Loucy (cell line): ENCODE results near the gene TSPAN4.

ENCODE experiments used
- H2AFZ ChIP-seq: fragments of 200-600 bp; sonication (generic); 2 replicates; pipeline ENCODE4 v1.6.0; 2016; ENCODE audit warnings: antibody characterized with exemption, mild to moderate bottlenecking, low read length, moderate library complexity
- H3F3A ChIP-seq: fragments of 200-600 bp; 2 replicates; pipeline ENCODE4 v1.6.0; 2016; ENCODE audit warnings: antibody characterized with exemption, low read depth, mild to moderate bottlenecking
- H3K27me3 ChIP-seq: fragments of 200-600 bp; sonication (generic); 2 replicates; pipeline ENCODE4 v1.6.1; 2014; ENCODE audit warnings: low read length, mild to moderate bottlenecking; ENCODE audit not compliant: insufficient read depth, poor library complexity, severe bottlenecking
- H3K36me3 ChIP-seq: fragments of 200-600 bp; sonication (generic); 2 replicates; pipeline ENCODE4 v1.6.1; 2016; ENCODE audit warnings: low read length; ENCODE audit not compliant: insufficient read depth
- H3K4me1 ChIP-seq: fragments of 200-600 bp; sonication (generic); 2 replicates; pipeline ENCODE4 v1.5.1; 2014; ENCODE audit warnings: low read length, mild to moderate bottlenecking; ENCODE audit not compliant: insufficient read depth, poor library complexity, severe bottlenecking
- H3K4me2 ChIP-seq: fragments of 200-600 bp; sonication (generic); 2 replicates; pipeline ENCODE4 v1.6.0; 2014; ENCODE audit warnings: antibody characterized with exemption, low read length, low read depth, mild to moderate bottlenecking; ENCODE audit not compliant: poor library complexity, severe bottlenecking
- H3K4me3 ChIP-seq: fragments of 200-600 bp; sonication (generic); 2 replicates; pipeline ENCODE4 v1.5.1; 2014; ENCODE audit warnings: low read length, mild to moderate bottlenecking, mixed read lengths; ENCODE audit not compliant: poor library complexity, severe bottlenecking
- H3K79me2 ChIP-seq: fragments of 200-600 bp; sonication (generic); 2 replicates; pipeline ENCODE4 v1.6.1; 2014; ENCODE audit warnings: low read length; ENCODE audit not compliant: insufficient read depth
- H3K9ac ChIP-seq: fragments of 200-600 bp; sonication (generic); 2 replicates; pipeline ENCODE4 v1.6.0; 2014; ENCODE audit warnings: mild to moderate bottlenecking, low read depth, low read length, moderate library complexity; ENCODE audit not compliant: poor library complexity, severe bottlenecking
- H3K9me2 ChIP-seq: fragments of 200-600 bp; sonication (generic); replicated peaks from 2 replicates; pipeline ENCODE4 v1.6.1; 2016; ENCODE audit warnings: low read depth, low read length, mixed read lengths
- H3K9me3 ChIP-seq: fragments of 200-600 bp; sonication (generic); 2 replicates; pipeline ENCODE4 v1.6.1; 2014; ENCODE audit warnings: mild to moderate bottlenecking, antibody characterized with exemption, low read length, low read depth; ENCODE audit not compliant: insufficient read depth
- H4K20me1 ChIP-seq: fragments of 200-600 bp; sonication (generic); 2 replicates; pipeline ENCODE4 v1.6.0; 2014; ENCODE audit warnings: antibody characterized with exemption, low read length, mild to moderate bottlenecking; ENCODE audit not compliant: insufficient read depth, poor library complexity, severe bottlenecking
- CTCF ChIP-seq: fragments of 200-600 bp; sonication (generic); conservative IDR thresholded peaks from 2 replicates; pipeline ENCODE4 v1.5.1; 2014; ENCODE audit warnings: mild to moderate bottlenecking, antibody characterized with exemption, low read length
- EZH2phosphoT487 ChIP-seq: fragments of 200-600 bp; IDR thresholded peaks from 2 replicates; pipeline ENCODE4 v1.6.1; 2018; ENCODE audit warnings: antibody characterized with exemption, mild to moderate bottlenecking, moderate library complexity, borderline replicate concordance

TSPAN4 gene

GRCh38 chr11:866481-866880 lies 23.8 kb downstream of the TSPAN4 start:
- Histone ChIP-seq H3K4me2 (no peak overlapping the region), H3K27me3 (no peaks in the 10 kb centered on the region), H2AFZ (no peak overlapping the region), H3K9ac (no peak overlapping the region), H3K36me3 (no peaks in the 10 kb centered on the region), H3K4me1 (no peaks in the 10 kb centered on the region), H3K9me3 (no peaks in the 10 kb centered on the region), H4K20me1 (no peaks in the 10 kb centered on the region), H3K9me2 (no peaks in the 10 kb centered on the region), H3K79me2 (no peaks in the 10 kb centered on the region), H3F3A (no peaks in the 10 kb centered on the region), H3K4me3 (no peak overlapping the region)
- no peak for TF ChIP-seq EZH2phosphoT487
- TF ChIP-seq CTCF, result no peak

GRCh38 chr11:867856-868358 lies 25.3 kb downstream of the TSPAN4 start:
- H3K9ac ChIP-seq, result no peak overlapping the region
- TF ChIP-seq CTCF, result no peak
- no peak for TF ChIP-seq EZH2phosphoT487
- no peaks in the 10 kb centered on the region for H3K79me2 ChIP-seq
- no peaks in the 10 kb centered on the region for H3K36me3 ChIP-seq
- no peak overlapping the region for H3K4me3 ChIP-seq
- no peak overlapping the region for H2AFZ ChIP-seq
- H4K20me1 ChIP-seq, result no peaks in the 10 kb centered on the region
- no peaks in the 10 kb centered on the region for H3K27me3 ChIP-seq
- H3K9me3 ChIP-seq, result no peaks in the 10 kb centered on the region
- H3K4me2 ChIP-seq, result no peak overlapping the region
- H3K4me1 ChIP-seq, result no peaks in the 10 kb centered on the region
- no peaks in the 10 kb centered on the region for H3F3A ChIP-seq
- H3K9me2 ChIP-seq, result no peaks in the 10 kb centered on the region

- no peaks in the 10 kb centered on the region for H3K9me2 ChIP-seq
- H3K4me2 ChIP-seq, result no peak overlapping the region
- no peak overlapping the region for H3K9ac ChIP-seq
- no peaks in the 10 kb centered on the region for H3K4me1 ChIP-seq
- H3K79me2 ChIP-seq, result no peaks in the 10 kb centered on the region
- no peak overlapping the region for H2AFZ ChIP-seq
- H3K27me3 ChIP-seq, result no peaks in the 10 kb centered on the region
- H3K9me3 ChIP-seq, result no peaks in the 10 kb centered on the region
- H4K20me1 ChIP-seq, result no peaks in the 10 kb centered on the region
- H3K4me3 ChIP-seq, result no peak overlapping the region
- TF ChIP-seq CTCF (no peak), EZH2phosphoT487 (no peak)
- H3F3A ChIP-seq, result no peaks in the 10 kb centered on the region
- H3K36me3 ChIP-seq, result no peaks in the 10 kb centered on the region
Measured at GRCh38 chr11:868394-868793, 25.7 kb downstream of the TSPAN4 start.
